ENCODE measurements around the gene DNHD1. TPM values are rescaled to one million over a fixed set of nuclear protein-coding genes. Genes with fewer than 3 reads are reported as not detected.

DNHD1 gene
- polyA plus RNA-seq, 3 donors from 2014 or later = 0.74 to 1.3 (median 0.86) TPM

GRCh38 chr11:6602096-6602940 is 105.2 kb downstream of the DNHD1 start:
- Mint-ChIP-seq H3K27ac (peak overlapping the region in 2 of 6 donors; percentile 14 to 72), H3K4me1 (peaks cover 4 to 22% of the 10 kb centered on the region in 2 donors), H3K9me3 (no peaks in the 10 kb centered on the region), H3K36me3 (peaks cover 6 to 23% (median 8%) of the 10 kb centered on the region in 3 donors), H3K27me3 (ENCODE audit: low read depth in 3 of 3) (peaks cover 0 to 1% (median 0%) of the 10 kb centered on the region in 3 donors), H3K4me3 (no peak overlapping the region)
- DNase-seq = no peak

- H3K36me3 Mint-ChIP-seq = peaks cover 5 to 23% (median 6%) of the 10 kb centered on the region in 3 donors
- no peak within 1 kb of the TSS for H3K27ac Mint-ChIP-seq
- H3K4me1 Mint-ChIP-seq = peaks cover 2 to 13% of the 10 kb centered on the region in 2 donors
Measured at GRCh38 chr11:6603287-6604080, 106.4 kb downstream of the DNHD1 start, which contains the start of the genes ILK and RRP8. TSS of gene ILK (plus strand) at chr11:6603774. CDS start at chr11:6604272, 498 bp downstream. TSS of gene RRP8 (minus strand) at chr11:6603616. CDS start at chr11:6603502, 114 bp downstream.

GRCh38 chr11:6604081-6604626 is 107.1 kb downstream of the DNHD1 start:
- Mint-ChIP-seq H3K27me3 (ENCODE audit: low read depth in 3 of 3) (no peaks in the 10 kb centered on the region), H3K27ac (no peak overlapping the region), H3K4me1 (peaks cover 6% of the 10 kb centered on the region in 2 donors), H3K9me3 (no peaks in the 10 kb centered on the region), H3K4me3 (no peak overlapping the region), H3K36me3 (peaks cover 5 to 18% (median 6%) of the 10 kb centered on the region in 3 donors)
- peak; percentile 47 to 59 (median 50) for DNase-seq

More at GRCh38 chr11:6603287-6604080, 106.4 kb downstream of the DNHD1 start, which contains the start of the genes ILK and RRP8:
- H3K9me3 Mint-ChIP-seq = no peaks in the 10 kb centered on the region
- no peaks in the 10 kb centered on the region for H3K27me3 Mint-ChIP-seq (ENCODE audit: low read depth in 3 of 3)
- DNase-seq = peak; percentile 89 to 91 (median 90)
- no peak within 1 kb of the TSS for H3K4me3 Mint-ChIP-seq

- DNase-seq = no peak
- H3K27me3 Mint-ChIP-seq (ENCODE audit: low read depth in 3 of 3) = no peaks in the 10 kb centered on the region
- no peak overlapping the region for H3K4me3 Mint-ChIP-seq
- H3K4me1 Mint-ChIP-seq = peaks cover 3 to 8% of the 10 kb centered on the region in 2 donors
- H3K27ac Mint-ChIP-seq = no peak overlapping the region
- H3K9me3 Mint-ChIP-seq = no peaks in the 10 kb centered on the region
- H3K36me3 Mint-ChIP-seq = peaks cover 9 to 17% (median 10%) of the 10 kb centered on the region in 3 donors
Measured at GRCh38 chr11:6604790-6605189, 107.7 kb downstream of the DNHD1 start.

GRCh38 chr11:6606471-6607189 is 109.5 kb downstream of the DNHD1 start:
- peak; percentile 72 to 80 (median 75) for DNase-seq
- Mint-ChIP-seq H3K4me1 (peaks cover 19 to 21% of the 10 kb centered on the region in 2 donors), H3K4me3 (peak overlapping the region in 2 of 5 donors; percentile 75 to 82), H3K36me3 (peaks cover 12 to 21% (median 15%) of the 10 kb centered on the region in 3 donors), H3K27ac (no peak overlapping the region), H3K27me3 (ENCODE audit: low read depth in 3 of 3) (peaks cover 0 to 8% (median 5%) of the 10 kb centered on the region in 3 donors), H3K9me3 (no peaks in the 10 kb centered on the region)

GRCh38 chr11:6607190-6607795 is 110.2 kb downstream of the DNHD1 start:
- H3K27ac Mint-ChIP-seq = peak overlapping the region in 1 of 6 donors; percentile 91
- DNase-seq = no peak
- peak overlapping the region in 2 of 5 donors; percentile 75 to 82 for H3K4me3 Mint-ChIP-seq
- peaks cover 19 to 22% of the 10 kb centered on the region in 2 donors for H3K4me1 Mint-ChIP-seq
- no peaks in the 10 kb centered on the region for H3K9me3 Mint-ChIP-seq
- peaks cover 12 to 21% (median 15%) of the 10 kb centered on the region in 3 donors for H3K36me3 Mint-ChIP-seq
- H3K27me3 Mint-ChIP-seq (ENCODE audit: low read depth in 3 of 3) = peaks cover 0 to 10% (median 5%) of the 10 kb centered on the region in 3 donors

- peaks cover 19 to 22% of the 10 kb centered on the region in 2 donors for H3K4me1 Mint-ChIP-seq
- H3K27ac Mint-ChIP-seq = peak overlapping the region in 1 of 6 donors; percentile 91
- peak overlapping the region in 2 of 5 donors; percentile 62 to 82 for H3K4me3 Mint-ChIP-seq
- peaks cover 0 to 10% (median 5%) of the 10 kb centered on the region in 3 donors for H3K27me3 Mint-ChIP-seq (ENCODE audit: low read depth in 3 of 3)
- DNase-seq = no peak
- H3K9me3 Mint-ChIP-seq = no peaks in the 10 kb centered on the region
- peaks cover 12 to 21% (median 15%) of the 10 kb centered on the region in 3 donors for H3K36me3 Mint-ChIP-seq
Measured at GRCh38 chr11:6608011-6608410, 110.9 kb downstream of the DNHD1 start.

- Mint-ChIP-seq H3K4me1 (peaks cover 19 to 22% of the 10 kb centered on the region in 2 donors), H3K9me3 (no peaks in the 10 kb centered on the region), H3K36me3 (peaks cover 12 to 21% (median 15%) of the 10 kb centered on the region in 3 donors), H3K27ac (peak overlapping the region in 2 of 6 donors; percentile 86 to 96), H3K27me3 (ENCODE audit: low read depth in 3 of 3) (peaks cover 0 to 10% (median 5%) of the 10 kb centered on the region in 3 donors), H3K4me3 (peak overlapping the region in 2 of 5 donors; percentile 14 to 28)
- no peak for DNase-seq
Measured at GRCh38 chr11:6608726-6609501, 111.8 kb downstream of the DNHD1 start.

GRCh38 chr11:6609502-6610015 is 112.5 kb downstream of the DNHD1 start:
- no peak for DNase-seq
- Mint-ChIP-seq H3K4me1 (peaks cover 19 to 22% of the 10 kb centered on the region in 2 donors), H3K4me3 (peak overlapping the region in 4 of 5 donors; percentile 51 to 94 (median 59)), H3K9me3 (no peaks in the 10 kb centered on the region), H3K27ac (peak overlapping the region in 2 of 6 donors; percentile 86 to 96), H3K27me3 (ENCODE audit: low read depth in 3 of 3) (peaks cover 0 to 10% (median 5%) of the 10 kb centered on the region in 3 donors), H3K36me3 (peaks cover 12 to 21% (median 15%) of the 10 kb centered on the region in 3 donors)

GRCh38 chr11:6610591-6610990 is 113.5 kb downstream of the DNHD1 start:
- Mint-ChIP-seq H3K27me3 (ENCODE audit: low read depth in 3 of 3) (peaks cover 0 to 10% (median 5%) of the 10 kb centered on the region in 3 donors), H3K27ac (peak overlapping the region in 2 of 6 donors; percentile 96), H3K9me3 (no peaks in the 10 kb centered on the region), H3K4me1 (peaks cover 20 to 22% of the 10 kb centered on the region in 2 donors), H3K4me3 (peak overlapping the region; percentile 88 to 96 (median 90)), H3K36me3 (peaks cover 12 to 25% (median 17%) of the 10 kb centered on the region in 3 donors)
- no peak for DNase-seq

- Mint-ChIP-seq H3K4me1 (peaks cover 25 to 28% of the 10 kb centered on the region in 2 donors), H3K27ac (peak overlapping the region in 2 of 6 donors; percentile 96), H3K4me3 (peak overlapping the region; percentile 88 to 96 (median 90)), H3K9me3 (no peaks in the 10 kb centered on the region), H3K36me3 (peaks cover 12 to 31% (median 23%) of the 10 kb centered on the region in 3 donors), H3K27me3 (ENCODE audit: low read depth in 3 of 3) (peaks cover 0 to 10% (median 5%) of the 10 kb centered on the region in 3 donors)
- DNase-seq = peak in 1 of 3 donors; percentile 15
Measured at GRCh38 chr11:6611092-6611962, 114.2 kb downstream of the DNHD1 start.

Measured in immature natural killer cell (primary cell).